Heart left ventricle (tissue), 13 donors: ENCODE results near the gene SRRM2.

Source experiments
- CTCF ChIP-seq, 12 donors: fragments of 200-600 bp; sonication (generic) in 4 of 12; IDR thresholded peaks; one replicate each; pipeline versions ENCODE4 v1.5.0 to v1.8.0; 2018 to 2022; ENCODE audit warnings: antibody characterized with exemption in 12 of 12, mild to moderate bottlenecking in 5 of 12
- POLR2A ChIP-seq, 2 donors: fragments of 450-650 bp; IDR thresholded peaks; one replicate each; pipeline ENCODE4 v1.6.1; 2017; ENCODE audit warnings: antibody characterized with exemption in 2 of 2, mild to moderate bottlenecking in 2 of 2, moderate library complexity in 2 of 2
- donor health status: ischemic (EF 13 %, LVEDD 7.1; RV severe dilation, severe dysfunction).
- donor health status: DM: no; HTN: yes; CAD: no.
- donor health status: DM: no; HTN: no; CAD: no.
- donor health status: ischemic (EF 25% LVEDD 6.9; RV normal size, moderate dysfunction).
- donor health status: ischemic (EF 25% LVEDD 5.7; RV mildly dilated, moderate dysfunction).
- donor health status: ischemic (EF 35%, LVEDD 5.7; RV mildly dilated, moderate dysfunction).
- donor health status: nonischemic (EF 11% LVEDD 7.7; RV severe dilation, severe dysfunction).
- donor health status: DM: yes; HTN: yes; CAD: no.
- donor health status: PGD.
- donor health status: ischemic (EF 29% LVEDD 5.4; RV normal size, mild dysfunction).
- donor health status: nonischemic (EF 23%, LVEDD 6.1; RV moderate dilation, normal function).

DNA sequence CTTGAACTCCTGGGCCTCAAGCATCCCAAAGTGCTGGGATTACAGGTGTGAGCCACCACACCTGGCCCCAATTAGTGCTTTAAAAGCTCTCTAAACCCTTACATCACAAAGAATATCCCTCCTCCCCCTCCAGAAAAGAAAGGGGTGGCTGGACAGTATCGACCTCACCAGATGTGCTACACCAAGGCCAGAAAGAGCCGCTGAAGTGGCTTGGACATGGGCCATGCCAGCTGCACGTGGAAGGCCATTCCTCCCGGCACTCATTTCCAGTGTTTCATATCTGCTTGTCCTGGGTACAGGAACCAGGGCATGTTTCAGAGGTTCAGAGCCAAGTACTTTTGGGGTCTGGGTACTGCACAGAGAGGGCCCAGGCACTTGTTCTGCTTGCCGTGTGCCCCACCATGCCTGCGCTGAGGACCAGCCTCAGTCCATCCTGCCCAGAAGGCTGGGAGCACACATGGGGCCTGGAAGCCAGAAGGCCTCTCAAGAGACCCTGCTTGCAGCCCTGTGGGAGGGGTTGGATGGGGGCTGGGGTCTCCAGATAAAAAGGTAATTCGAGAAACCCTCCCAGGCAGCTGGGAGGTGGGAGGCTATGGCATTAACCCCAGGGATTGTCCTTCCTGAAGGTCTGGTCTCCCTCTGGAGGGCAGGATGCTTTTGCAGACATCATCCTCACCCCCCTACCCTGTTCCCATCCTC lies 3.5 kb upstream of the SRRM2 start:
- no peak for TF ChIP-seq CTCF (IDR thresholded peaks at IDR 0.05)
- no peak for TF ChIP-seq POLR2A (IDR thresholded peaks at IDR 0.05)
